Chondrocyte (in vitro differentiated cells): ENCODE data around the gene RAD51B. TPM values are rescaled to one million over a fixed set of nuclear protein-coding genes. Genes with fewer than 3 reads are reported as not detected.

Source experiments
- DNase-seq: peaks from one replicate; pipeline ENCODE4 v3.0.0; 2021; ENCODE audit warnings: mixed read lengths, low spot score
- H3K27ac Mint-ChIP-seq: one replicate; pipeline ENCODE4 v1.8.0; 2021; ENCODE audit warnings: mild to moderate bottlenecking, moderate library complexity, mixed read lengths; ENCODE audit not compliant: unreplicated experiment
- H3K27me3 Mint-ChIP-seq: 2 replicates; pipeline ENCODE4 v1.8.0; 2021; ENCODE audit warnings: low read depth, mixed read lengths
- H3K36me3 Mint-ChIP-seq: 2 replicates; pipeline ENCODE4 v1.8.0; 2021; ENCODE audit warnings: low read depth, mixed read lengths
- H3K4me1 Mint-ChIP-seq: 2 replicates; pipeline ENCODE4 v1.8.0; 2021; ENCODE audit warnings: low read depth, mild to moderate bottlenecking, mixed read lengths
- H3K4me3 Mint-ChIP-seq: one replicate; pipeline ENCODE4 v1.8.0; 2021; ENCODE audit warnings: mild to moderate bottlenecking, moderate library complexity, mixed read lengths; ENCODE audit not compliant: unreplicated experiment
- H3K9me3 Mint-ChIP-seq: 2 replicates; pipeline ENCODE4 v1.8.0; 2021; ENCODE audit warnings: low read depth, mixed read lengths
- CTCF ChIP-seq: fragments of 200-600 bp; sonication (generic); IDR thresholded peaks from 2 replicates; pipeline ENCODE4 v1.5.0; 2021; ENCODE audit warnings: antibody characterized with exemption, mild to moderate bottlenecking, moderate library complexity
- total RNA-seq: library from RNA; stranded (reverse); gene quantifications from 3 replicates; pipeline ENCODE4 v1.2.1, GENCODE V29; 2021

RAD51B gene
- total RNA-seq, 1 donor from 2014 or later: 8.2 TPM

GRCh38 chr14:68482772-68483395 is 663.3 kb downstream of the RAD51B start:
- no peaks in the 10 kb centered on the region for H3K36me3 Mint-ChIP-seq
- peaks cover 16% of the 10 kb centered on the region for H3K4me1 Mint-ChIP-seq
- no peak for TF ChIP-seq CTCF

GRCh38 chr14:68486033-68486732 is 666.6 kb downstream of the RAD51B start:
- Mint-ChIP-seq H3K4me1 (peaks cover 17% of the 10 kb centered on the region), H3K9me3 (no peaks in the 10 kb centered on the region)

More at GRCh38 chr14:68482772-68483395, 663.3 kb downstream of the RAD51B start:
- no peak for DNase-seq
- no peak overlapping the region for H3K27ac Mint-ChIP-seq
- no peaks in the 10 kb centered on the region for H3K27me3 Mint-ChIP-seq
- no peak overlapping the region for H3K4me3 Mint-ChIP-seq
- H3K9me3 Mint-ChIP-seq: no peaks in the 10 kb centered on the region

GRCh38 chr14:68486809-68487208 is 667.2 kb downstream of the RAD51B start:
- H3K4me3 Mint-ChIP-seq: no peak overlapping the region
- no peaks in the 10 kb centered on the region for H3K27me3 Mint-ChIP-seq
- H3K4me1 Mint-ChIP-seq: peaks cover 17% of the 10 kb centered on the region
- no peak for DNase-seq
- TF ChIP-seq CTCF: no peak
- H3K9me3 Mint-ChIP-seq: no peaks in the 10 kb centered on the region
- no peaks in the 10 kb centered on the region for H3K36me3 Mint-ChIP-seq
- H3K27ac Mint-ChIP-seq: no peak overlapping the region

More at GRCh38 chr14:68486033-68486732, 666.6 kb downstream of the RAD51B start:
- H3K27me3 Mint-ChIP-seq: no peaks in the 10 kb centered on the region
- no peak overlapping the region for H3K27ac Mint-ChIP-seq
- no peak for TF ChIP-seq CTCF
- no peak for DNase-seq
- H3K36me3 Mint-ChIP-seq: no peaks in the 10 kb centered on the region
- no peak overlapping the region for H3K4me3 Mint-ChIP-seq

GRCh38 chr14:68487805-68488590 is 668.4 kb downstream of the RAD51B start:
- peaks cover 17% of the 10 kb centered on the region for H3K4me1 Mint-ChIP-seq
- no peak for DNase-seq
- no peaks in the 10 kb centered on the region for H3K36me3 Mint-ChIP-seq
- no peak overlapping the region for H3K27ac Mint-ChIP-seq
- no peaks in the 10 kb centered on the region for H3K9me3 Mint-ChIP-seq
- no peak for TF ChIP-seq CTCF
- no peaks in the 10 kb centered on the region for H3K27me3 Mint-ChIP-seq
- no peak overlapping the region for H3K4me3 Mint-ChIP-seq

- Mint-ChIP-seq H3K27ac (no peak overlapping the region), H3K4me1 (peaks cover 4% of the 10 kb centered on the region), H3K4me3 (no peak overlapping the region), H3K27me3 (no peaks in the 10 kb centered on the region), H3K36me3 (no peaks in the 10 kb centered on the region), H3K9me3 (no peaks in the 10 kb centered on the region)
- no peak for DNase-seq
- no peak for TF ChIP-seq CTCF
Observed at GRCh38 chr14:68491793-68492192, 672.2 kb downstream of the RAD51B start.
